H9 (cell line): Measurements from ENCODE around the gene PTPN3. TPM values are rescaled to one million over a fixed set of nuclear protein-coding genes. Genes with fewer than 3 reads are reported as not detected.

Source experiments
- DNase-seq: peaks from one replicate; pipeline ENCODE4 v3.0.0-alpha.2; 2017
- H2AFZ ChIP-seq: one replicate; pipeline ENCODE4 v1.6.1; 2013; ENCODE audit warnings: mild to moderate bottlenecking, low read length, control low read depth, moderate library complexity
- H2AK5ac ChIP-seq: 2 replicates; pipeline ENCODE4 v1.6.1; 2013; ENCODE audit warnings: low read length, control low read depth, mixed read lengths; ENCODE audit not compliant: insufficient read length
- H2BK120ac ChIP-seq: one replicate; pipeline ENCODE4 v1.6.1; 2013; ENCODE audit warnings: low read depth, mild to moderate bottlenecking, low read length, control low read depth, inconsistent platforms; ENCODE audit not compliant: poor library complexity, severe bottlenecking
- H2BK12ac ChIP-seq: 2 replicates; pipeline ENCODE4 v1.6.1; 2013; ENCODE audit warnings: low read length, control low read depth, mixed read lengths, low read depth; ENCODE audit not compliant: insufficient read length
- H2BK15ac ChIP-seq: 2 replicates; pipeline ENCODE4 v1.6.1; 2013; ENCODE audit warnings: low read depth, low read length, control low read depth
- H2BK20ac ChIP-seq: one replicate; pipeline ENCODE4 v1.6.1; 2013; ENCODE audit warnings: low read depth, mild to moderate bottlenecking, low read length, control low read depth, inconsistent platforms; ENCODE audit not compliant: poor library complexity, severe bottlenecking
- H2BK5ac ChIP-seq: 2 replicates; pipeline ENCODE4 v1.6.1; 2013; ENCODE audit warnings: low read length, control low read depth, mixed read lengths; ENCODE audit not compliant: insufficient read length
- H3K14ac ChIP-seq: 2 replicates; pipeline ENCODE4 v1.6.1; 2013; ENCODE audit warnings: low read length, control low read depth; ENCODE audit not compliant: insufficient read depth
- H3K18ac ChIP-seq: 2 replicates; pipeline ENCODE4 v1.6.1; 2013; ENCODE audit warnings: low read depth, mild to moderate bottlenecking, mixed read lengths, low read length, control low read depth; ENCODE audit not compliant: insufficient read length
- H3K23ac ChIP-seq: 2 replicates; pipeline ENCODE4 v1.6.1; 2013; ENCODE audit warnings: low read length, control low read depth, mixed read lengths, low read depth; ENCODE audit not compliant: insufficient read length
- H3K23me2 ChIP-seq: 2 replicates; pipeline ENCODE4 v1.6.1; 2013; ENCODE audit warnings: low read depth, mild to moderate bottlenecking, mixed read lengths, low read length, control low read depth; ENCODE audit not compliant: insufficient read length, poor library complexity, severe bottlenecking
- H3K27ac ChIP-seq: 2 replicates; pipeline ENCODE4 v1.5.1; 2013; ENCODE audit warnings: low read length, control low read depth, mixed read lengths, low read depth; ENCODE audit not compliant: insufficient read length
- H3K27me3 ChIP-seq: 2 replicates; pipeline ENCODE4 v1.6.1; 2013; ENCODE audit warnings: low read length, control low read depth, inconsistent platforms; ENCODE audit not compliant: insufficient read depth
- H3K4ac ChIP-seq: 2 replicates; pipeline ENCODE4 v1.6.1; 2013; ENCODE audit warnings: low read depth, mild to moderate bottlenecking, control low read depth, inconsistent platforms, low read length, moderate library complexity
- H3K4me1 ChIP-seq: 2 replicates; pipeline ENCODE4 v1.6.1; 2013; ENCODE audit warnings: low read length, control low read depth, inconsistent platforms; ENCODE audit not compliant: insufficient read depth
- H3K4me2 ChIP-seq: 2 replicates; pipeline ENCODE4 v1.6.1; 2013; ENCODE audit warnings: low read length, control low read depth, mixed read lengths; ENCODE audit not compliant: insufficient read length, insufficient read depth
- H3K56ac ChIP-seq: 2 replicates; pipeline ENCODE4 v1.6.1; 2013; ENCODE audit warnings: low read depth, mild to moderate bottlenecking, mixed read lengths, low read length, control low read depth; ENCODE audit not compliant: insufficient read length
- H3K79me1 ChIP-seq: 2 replicates; pipeline ENCODE4 v1.6.1; 2013; ENCODE audit warnings: low read depth, mild to moderate bottlenecking, moderate library complexity, low read length, control low read depth, inconsistent platforms; ENCODE audit not compliant: insufficient read depth, poor library complexity, severe bottlenecking
- H3K79me2 ChIP-seq: 2 replicates; pipeline ENCODE4 v1.6.1; 2013; ENCODE audit warnings: low read length, control low read depth, inconsistent platforms; ENCODE audit not compliant: insufficient read depth
- H3K9ac ChIP-seq: 2 replicates; pipeline ENCODE4 v1.6.1; 2013; ENCODE audit warnings: low read length, control low read depth, mixed read lengths; ENCODE audit not compliant: insufficient read length; ENCODE audit errors: extremely low read depth
- H3K9me3 ChIP-seq: one replicate; pipeline ENCODE4 v1.6.1; 2013; ENCODE audit warnings: low read depth, low read length, inconsistent platforms; ENCODE audit not compliant: control insufficient read depth
- H3T11ph ChIP-seq: one replicate; pipeline ENCODE4 v1.6.1; 2013; ENCODE audit warnings: mild to moderate bottlenecking, low read length, control low read depth, inconsistent platforms
- H4K20me1 ChIP-seq: one replicate; pipeline ENCODE4 v1.6.1; 2013; ENCODE audit not compliant: control insufficient read depth, insufficient read length, insufficient read depth
- H4K5ac ChIP-seq: 2 replicates; pipeline ENCODE4 v1.6.1; 2013; ENCODE audit warnings: low read depth, mild to moderate bottlenecking, mixed read lengths, low read length, control low read depth; ENCODE audit not compliant: insufficient read length
- H4K8ac ChIP-seq: replicated peaks from 2 replicates; pipeline ENCODE4 v1.6.1; 2013; ENCODE audit warnings: low read length, control low read depth, mixed read lengths, low read depth; ENCODE audit not compliant: insufficient read length
- H4K91ac ChIP-seq: 2 replicates; pipeline ENCODE4 v1.6.1; 2013; ENCODE audit warnings: low read depth, mild to moderate bottlenecking, moderate library complexity, mixed read lengths, low read length, control low read depth; ENCODE audit not compliant: insufficient read length
- H3K27ac Mint-ChIP-seq, 3 experiments: 2 replicates in 2 of 3; 3 replicates in 1 of 3; pipeline ENCODE4 v1.8.0; 2020 to 2021; ENCODE audit warnings: mixed read lengths in 3 of 3, mild to moderate bottlenecking in 1 of 3, moderate library complexity in 1 of 3
- H3K27me3 Mint-ChIP-seq: 2 replicates; pipeline ENCODE4 v1.8.0; 2021; ENCODE audit warnings: low read depth, mild to moderate bottlenecking, moderate library complexity, mixed read lengths
- H3K36me3 Mint-ChIP-seq, 3 experiments: 2 replicates in 2 of 3; 3 replicates in 1 of 3; pipeline ENCODE4 v1.8.0; 2020 to 2021; ENCODE audit warnings: low read depth in 3 of 3, mixed read lengths in 3 of 3; ENCODE audit not compliant: insufficient read depth in 1 of 3
- H3K4me1 Mint-ChIP-seq, 2 experiments: 2 replicates each; pipeline ENCODE4 v1.8.0; 2020; ENCODE audit warnings: mixed read lengths in 2 of 2
- H3K4me3 Mint-ChIP-seq, 2 experiments: 2 replicates in 1 of 2; 3 replicates in 1 of 2; pipeline ENCODE4 v1.8.0; 2020 to 2021; ENCODE audit warnings: mild to moderate bottlenecking in 2 of 2, mixed read lengths in 2 of 2, moderate library complexity in 1 of 2
- H3K9me3 Mint-ChIP-seq, 2 experiments: 2 replicates in 1 of 2; 3 replicates in 1 of 2; pipeline ENCODE4 v1.8.0; 2020; ENCODE audit warnings: mild to moderate bottlenecking in 2 of 2, mixed read lengths in 2 of 2, moderate library complexity in 1 of 2
- WGBS: extraction: QIAGEN DNeasy Blood & Tissue Kit; methylation state at CpG from one replicate; pipeline ENCODE4 v1.1.7; 2013; ENCODE audit warnings: missing lambda C conversion rate, low lambda C conversion rate, mixed read lengths; ENCODE audit not compliant: insufficient read length; ENCODE audit errors: extremely low coverage; 5-methylcytosine and 5-hydroxymethylcytosine counted together
- total RNA-seq: library from RNA; stranded (reverse); gene quantifications from 2 replicates; pipeline ENCODE4 v1.2.1, GENCODE V29; 2021
- TF ChIP-seq, protein P1 (sequence below): fragments of 200-600 bp; sonication (generic); conservative IDR thresholded peaks from 3 replicates; pipeline ENCODE4 v1.8.0; 2021; ENCODE audit warnings: antibody characterized with exemption, mild to moderate bottlenecking

The PTPN3 gene
- total RNA-seq, 1 experiment from 2014 or later: 2.6 TPM

DNA sequence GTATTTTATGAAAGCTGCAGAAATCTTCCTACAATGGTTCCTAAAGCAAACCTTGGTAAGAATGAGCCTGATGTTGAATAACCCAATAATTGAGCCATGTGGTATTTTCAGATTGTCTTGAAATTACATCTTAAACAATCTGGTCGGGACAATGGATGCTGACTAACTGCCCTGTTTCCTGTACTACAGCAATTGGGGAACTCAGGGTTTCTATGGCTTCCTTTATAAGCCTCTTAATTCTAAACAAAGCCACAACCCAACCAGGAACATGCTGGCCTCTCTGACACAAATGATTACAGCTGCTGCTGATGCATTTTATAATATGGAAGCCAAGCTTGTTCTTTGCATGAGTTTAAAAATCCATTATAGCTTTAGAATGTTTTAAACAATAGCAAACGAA lies 30.2 kb downstream of the PTPN3 start:
- no peaks in the 10 kb centered on the region for H3K79me1 ChIP-seq
- no peaks in the 10 kb centered on the region for H3K9me3 ChIP-seq
- H3K9ac ChIP-seq: no peak overlapping the region
- Mint-ChIP-seq H3K9me3 (no peaks in the 10 kb centered on the region), H3K36me3 (no peaks in the 10 kb centered on the region), H3K4me1 (peaks cover 5 to 6% of the 10 kb centered on the region in 2 experiments; a peak in 3 of 4 replicates), H3K27ac (no peak overlapping the region), H3K4me3 (no peak overlapping the region), H3K27me3 (no peaks in the 10 kb centered on the region)
- H3K4me1 ChIP-seq: no peaks in the 10 kb centered on the region
- no peak overlapping the region for H2BK15ac ChIP-seq
- H4K20me1 ChIP-seq: no peaks in the 10 kb centered on the region
- H3K56ac ChIP-seq: no peak overlapping the region
- no peak overlapping the region for H3T11ph ChIP-seq
- no peak overlapping the region for H3K23ac ChIP-seq
- no peak overlapping the region for H2BK5ac ChIP-seq
- no peak overlapping the region for H4K8ac ChIP-seq
- H2BK12ac ChIP-seq: no peak overlapping the region
- no peaks in the 10 kb centered on the region for H3K23me2 ChIP-seq
- no peak overlapping the region for H2BK120ac ChIP-seq
- no peak overlapping the region for H2BK20ac ChIP-seq
- no peak overlapping the region for H4K5ac ChIP-seq
- H4K91ac ChIP-seq: no peak overlapping the region
- H2AFZ ChIP-seq: no peak overlapping the region
- H2AK5ac ChIP-seq: no peak overlapping the region
- H3K18ac ChIP-seq: no peak overlapping the region
- WGBS: no CpG with 5 or more reads among the region's 2 CpGs
- H3K14ac ChIP-seq: no peak overlapping the region
- H3K27me3 ChIP-seq: no peaks in the 10 kb centered on the region
- DNase-seq: no peak
- no peak overlapping the region for H3K27ac ChIP-seq
- no peak overlapping the region for H3K4me2 ChIP-seq
- no peak overlapping the region for H3K4ac ChIP-seq
- H3K79me2 ChIP-seq: no peaks in the 10 kb centered on the region
- TF ChIP-seq, protein P1, sequence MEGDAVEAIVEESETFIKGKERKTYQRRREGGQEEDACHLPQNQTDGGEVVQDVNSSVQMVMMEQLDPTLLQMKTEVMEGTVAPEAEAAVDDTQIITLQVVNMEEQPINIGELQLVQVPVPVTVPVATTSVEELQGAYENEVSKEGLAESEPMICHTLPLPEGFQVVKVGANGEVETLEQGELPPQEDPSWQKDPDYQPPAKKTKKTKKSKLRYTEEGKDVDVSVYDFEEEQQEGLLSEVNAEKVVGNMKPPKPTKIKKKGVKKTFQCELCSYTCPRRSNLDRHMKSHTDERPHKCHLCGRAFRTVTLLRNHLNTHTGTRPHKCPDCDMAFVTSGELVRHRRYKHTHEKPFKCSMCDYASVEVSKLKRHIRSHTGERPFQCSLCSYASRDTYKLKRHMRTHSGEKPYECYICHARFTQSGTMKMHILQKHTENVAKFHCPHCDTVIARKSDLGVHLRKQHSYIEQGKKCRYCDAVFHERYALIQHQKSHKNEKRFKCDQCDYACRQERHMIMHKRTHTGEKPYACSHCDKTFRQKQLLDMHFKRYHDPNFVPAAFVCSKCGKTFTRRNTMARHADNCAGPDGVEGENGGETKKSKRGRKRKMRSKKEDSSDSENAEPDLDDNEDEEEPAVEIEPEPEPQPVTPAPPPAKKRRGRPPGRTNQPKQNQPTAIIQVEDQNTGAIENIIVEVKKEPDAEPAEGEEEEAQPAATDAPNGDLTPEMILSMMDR: no peak
